GM10248 (cell line): ENCODE results near the gene CREB3.

Source experiments
- CTCF ChIA-PET: fragments of 300-600 bp; sonication (Branson Sonifier 250); formaldehyde crosslinking; extraction: SDS; loops from one replicate; lab custom pipeline; 2021; ENCODE audit warnings: antibody characterized with exemption; lab: Yijun Ruan, JAX
- POLR2A ChIA-PET: fragments of 350-650 bp; sonication (Branson Sonifier 250); formaldehyde crosslinking; extraction: SDS; loops from one replicate; lab custom pipeline; 2020; ENCODE audit warnings: antibody characterized with exemption; lab: Yijun Ruan, JAX
- DNase-seq: peaks from one replicate; pipeline ENCODE4 v3.0.0; 2012; ENCODE audit errors: extremely low spot score
- TF ChIP-seq, protein P1 (sequence below): IDR thresholded peaks from 2 replicates; pipeline ENCODE4 v1.5.1; 2012; ENCODE audit warnings: mild to moderate bottlenecking, low read depth; ENCODE audit errors: extremely low read depth, missing control alignments, control extremely low read depth

The CREB3 gene

DNA sequence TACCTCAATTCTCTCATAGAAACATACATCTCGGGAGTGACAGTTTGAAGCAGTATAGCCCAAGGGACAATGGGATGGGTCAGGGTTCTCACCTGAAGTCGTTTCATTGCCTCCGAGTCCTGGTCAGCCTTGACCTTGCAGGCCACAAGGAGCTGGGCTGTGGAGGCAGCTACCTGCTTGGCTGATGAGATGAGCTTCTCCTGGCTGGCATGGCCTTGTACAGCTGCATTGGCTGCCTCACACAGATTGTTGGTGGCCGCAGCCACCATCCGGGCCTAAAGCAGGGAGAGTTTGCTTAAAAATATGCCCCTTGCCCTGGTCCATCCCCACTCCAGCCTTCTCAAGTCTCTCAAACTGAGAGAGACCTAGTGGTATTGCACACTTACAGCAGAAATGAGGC, 34.2 kb upstream of the CREB3 start:
- ChIA-PET POLR2A (interaction anchor here (0.8 kb wide), 1 partner anchor 10 kb away, joined by 3 read pairs; no protein-coding TSS in a partner anchor), CTCF (interaction anchor here (1.5 to 7.1 kb wide), 10 partner anchors 14 to 127 kb away, joined by 4 to 224 read pairs (median 35); partner anchors contain the start of genes ARHGEF39, CCDC107, CREB3 and RMRP)
- TF ChIP-seq, protein P1, sequence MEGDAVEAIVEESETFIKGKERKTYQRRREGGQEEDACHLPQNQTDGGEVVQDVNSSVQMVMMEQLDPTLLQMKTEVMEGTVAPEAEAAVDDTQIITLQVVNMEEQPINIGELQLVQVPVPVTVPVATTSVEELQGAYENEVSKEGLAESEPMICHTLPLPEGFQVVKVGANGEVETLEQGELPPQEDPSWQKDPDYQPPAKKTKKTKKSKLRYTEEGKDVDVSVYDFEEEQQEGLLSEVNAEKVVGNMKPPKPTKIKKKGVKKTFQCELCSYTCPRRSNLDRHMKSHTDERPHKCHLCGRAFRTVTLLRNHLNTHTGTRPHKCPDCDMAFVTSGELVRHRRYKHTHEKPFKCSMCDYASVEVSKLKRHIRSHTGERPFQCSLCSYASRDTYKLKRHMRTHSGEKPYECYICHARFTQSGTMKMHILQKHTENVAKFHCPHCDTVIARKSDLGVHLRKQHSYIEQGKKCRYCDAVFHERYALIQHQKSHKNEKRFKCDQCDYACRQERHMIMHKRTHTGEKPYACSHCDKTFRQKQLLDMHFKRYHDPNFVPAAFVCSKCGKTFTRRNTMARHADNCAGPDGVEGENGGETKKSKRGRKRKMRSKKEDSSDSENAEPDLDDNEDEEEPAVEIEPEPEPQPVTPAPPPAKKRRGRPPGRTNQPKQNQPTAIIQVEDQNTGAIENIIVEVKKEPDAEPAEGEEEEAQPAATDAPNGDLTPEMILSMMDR: no peak
- DNase-seq: no peak

DNA sequence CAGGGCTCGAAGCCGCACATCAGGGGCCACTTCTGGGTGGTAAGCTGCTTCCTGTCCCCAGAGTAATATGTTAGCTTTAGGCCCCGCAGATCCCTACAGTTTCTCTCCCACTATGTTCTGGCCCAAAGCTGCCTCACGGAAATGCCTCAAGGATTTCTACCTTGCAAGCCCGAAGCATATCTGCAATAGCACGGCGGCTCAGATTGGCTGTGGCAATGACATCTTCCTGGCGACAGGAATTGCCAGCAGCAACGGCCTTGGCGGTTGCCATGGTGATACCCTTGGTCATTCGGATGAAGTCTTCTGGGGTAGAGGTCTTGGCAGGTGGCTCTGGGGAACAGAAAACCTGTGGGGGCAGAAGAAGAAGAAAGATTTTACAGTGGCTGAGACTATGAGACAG, 32.4 kb upstream of the CREB3 start:
- TF ChIP-seq, protein P1: no peak
- POLR2A ChIA-PET: no interaction called here
- DNase-seq: no peak
- CTCF ChIA-PET: interaction anchor here (1.1 to 1.9 kb wide), 3 partner anchors 11 to 28 kb away, joined by 3 to 17 read pairs (median 8); no protein-coding TSS in a partner anchor

DNA sequence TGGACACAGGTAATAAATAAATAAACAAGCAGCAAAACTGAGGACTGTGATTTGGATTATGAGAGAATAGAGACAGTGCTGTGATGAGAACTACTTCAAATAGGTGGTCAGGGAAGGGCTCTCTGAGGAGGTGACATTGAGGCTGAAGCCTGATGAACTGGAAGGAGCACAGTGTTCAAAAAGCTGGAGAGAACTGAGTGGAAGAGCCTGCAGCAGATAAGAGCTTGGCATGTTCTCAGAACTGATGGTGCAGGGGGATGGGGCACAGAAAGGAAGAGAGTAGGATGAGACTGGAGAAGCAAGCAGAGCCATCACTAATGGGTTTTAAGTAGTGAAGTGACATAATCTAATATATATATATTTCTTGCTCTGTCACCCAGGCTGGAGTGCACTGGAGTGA, 31.5 kb upstream of the CREB3 start:
- TF ChIP-seq, protein P1: no peak
- DNase-seq: no peak
- CTCF ChIA-PET: interaction anchor here (0.8 to 1.9 kb wide), 6 partner anchors 10 to 60 kb away, joined by 3 to 17 read pairs (median 3); partner anchors contain the start of gene CREB3
- POLR2A ChIA-PET: no interaction called here

DNA sequence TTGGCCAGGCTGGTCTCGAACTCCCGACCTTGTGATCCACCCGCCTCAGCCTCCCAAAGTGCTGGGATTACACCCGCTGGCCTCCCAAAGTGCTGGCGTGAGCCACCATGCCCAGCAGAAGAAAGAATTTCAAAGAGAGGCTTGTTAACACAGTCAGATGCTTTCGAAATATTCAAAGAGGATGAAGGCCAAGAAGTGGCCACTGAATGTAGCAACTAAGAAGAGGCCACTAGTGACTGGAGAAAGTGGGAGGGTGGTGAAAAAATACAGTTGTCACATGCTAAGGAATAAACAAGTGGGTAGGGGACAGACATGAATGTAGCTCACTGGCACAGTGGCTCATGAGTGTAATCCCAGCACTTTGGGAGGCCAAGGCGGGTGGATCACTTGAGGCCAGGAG, 29.8 kb upstream of the CREB3 start:
- ChIA-PET CTCF (interaction anchor here (1.6 to 2.4 kb wide), 2 partner anchors 10 to 56 kb away, joined by 3 to 8 read pairs; no protein-coding TSS in a partner anchor), POLR2A (no interaction called here)
- DNase-seq: no peak
- TF ChIP-seq, protein P1: no peak

DNA sequence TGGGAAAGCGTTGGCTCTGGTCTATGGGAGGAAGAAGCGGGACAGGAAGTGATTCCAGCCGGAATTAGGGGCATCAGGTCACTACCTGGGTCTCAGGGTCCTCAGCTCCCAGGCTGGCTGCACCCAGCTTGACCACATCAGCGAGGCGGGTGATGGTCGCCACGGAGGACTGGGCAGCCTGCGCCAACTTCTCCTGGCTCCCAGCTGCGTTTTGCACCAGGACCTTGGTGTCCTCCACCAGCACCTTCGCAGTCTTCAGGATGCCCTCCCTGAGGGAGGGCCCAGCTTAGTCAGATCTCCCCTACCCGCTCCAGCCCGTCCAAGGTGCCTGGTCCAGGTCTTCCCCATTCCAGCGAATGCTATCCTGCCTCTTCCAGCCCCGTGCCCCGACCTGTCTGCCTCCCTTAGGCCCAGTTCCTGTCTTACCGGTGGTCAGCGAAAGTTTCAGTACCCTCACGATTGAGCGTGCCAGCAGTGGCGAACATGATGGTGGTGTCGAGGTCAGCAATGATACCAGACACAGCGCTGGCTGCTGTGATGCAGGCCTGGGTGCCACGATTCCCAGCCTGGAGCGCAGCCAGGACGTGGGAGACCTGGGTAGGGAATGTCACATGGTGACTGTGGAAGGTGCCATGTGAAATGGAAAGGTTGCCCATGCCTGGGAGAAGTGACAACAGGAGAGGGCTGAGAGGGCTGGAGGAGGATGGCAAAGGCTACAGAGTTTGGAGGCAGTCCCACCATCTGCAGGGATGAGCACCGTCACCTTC, 28.4 kb upstream of the CREB3 start:
- TF ChIP-seq, protein P1: no peak
- CTCF ChIA-PET: interaction anchor here (1.6 to 19.1 kb wide), 4 partner anchors 8 to 57 kb away, joined by 3 to 224 read pairs (median 6); no protein-coding TSS in a partner anchor
- POLR2A ChIA-PET: no interaction called here
- DNase-seq: no peak

DNA sequence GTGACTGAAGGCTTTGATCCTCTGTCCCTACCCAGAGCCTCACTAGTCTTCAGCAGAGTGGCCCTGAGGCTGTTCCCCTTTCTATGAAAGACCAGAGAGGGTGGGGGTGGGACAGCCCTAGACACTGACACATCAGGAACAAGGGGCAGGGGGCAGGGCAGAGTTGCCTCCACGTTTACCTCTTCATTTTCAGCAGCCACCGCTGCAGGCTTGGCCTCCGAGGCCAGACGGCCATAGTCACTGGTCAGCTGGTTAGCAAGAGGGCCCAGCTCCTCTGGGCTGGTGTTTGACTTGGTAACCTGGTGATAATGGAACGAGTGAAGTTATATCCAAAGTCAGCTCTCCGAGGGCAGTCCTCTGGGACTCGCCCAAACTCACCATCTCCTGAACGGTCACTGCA, 27.1 kb upstream of the CREB3 start:
- CTCF ChIA-PET: interaction anchor here (1.0 to 19.1 kb wide), 6 partner anchors 9 to 41 kb away, joined by 3 to 224 read pairs (median 4); partner anchors contain the start of gene ARHGEF39
- POLR2A ChIA-PET: no interaction called here
- TF ChIP-seq, protein P1: no peak
- no peak for DNase-seq
